HCT116 (cell line): Measurements from ENCODE around the gene MAPK10.

Experiments used
- ATF3 ChIP-seq: IDR thresholded peaks from 2 replicates; pipeline ENCODE4 v1.6.1; 2012
- CTCF ChIP-seq, 3 experiments: fragments of 200-600 bp in 1 of 3; sonication (generic) in 1 of 3; IDR thresholded peaks in 2 of 3; conservative IDR thresholded peaks in 1 of 3; 2 replicates each; pipeline ENCODE4 v1.5.1; 2012 to 2017; ENCODE audit warnings: low read depth in 2 of 3, low read length in 2 of 3, antibody characterized with exemption in 1 of 3, borderline replicate concordance in 1 of 3, control low read depth in 1 of 3, mild to moderate bottlenecking in 1 of 3, mixed read lengths in 1 of 3, mixed run types in 1 of 3, moderate library complexity in 1 of 3; ENCODE audit not compliant: insufficient read depth in 1 of 3
- EZH2 ChIP-seq: fragments of 200-600 bp; sonication (generic); IDR thresholded peaks from 2 replicates; pipeline ENCODE4 v1.6.1; 2017; ENCODE audit warnings: antibody characterized with exemption, mixed run types
- POLR2A ChIP-seq: IDR thresholded peaks from 2 replicates; pipeline ENCODE4 v1.7.0; 2011; ENCODE audit warnings: borderline replicate concordance; ENCODE audit not compliant: insufficient read depth, insufficient read length; ENCODE audit errors: extremely low read depth
- POLR2AphosphoS5 ChIP-seq: IDR thresholded peaks from 2 replicates; pipeline ENCODE4 v1.6.1; 2011; ENCODE audit warnings: mild to moderate bottlenecking, low read depth, low read length, moderate library complexity

DNA sequence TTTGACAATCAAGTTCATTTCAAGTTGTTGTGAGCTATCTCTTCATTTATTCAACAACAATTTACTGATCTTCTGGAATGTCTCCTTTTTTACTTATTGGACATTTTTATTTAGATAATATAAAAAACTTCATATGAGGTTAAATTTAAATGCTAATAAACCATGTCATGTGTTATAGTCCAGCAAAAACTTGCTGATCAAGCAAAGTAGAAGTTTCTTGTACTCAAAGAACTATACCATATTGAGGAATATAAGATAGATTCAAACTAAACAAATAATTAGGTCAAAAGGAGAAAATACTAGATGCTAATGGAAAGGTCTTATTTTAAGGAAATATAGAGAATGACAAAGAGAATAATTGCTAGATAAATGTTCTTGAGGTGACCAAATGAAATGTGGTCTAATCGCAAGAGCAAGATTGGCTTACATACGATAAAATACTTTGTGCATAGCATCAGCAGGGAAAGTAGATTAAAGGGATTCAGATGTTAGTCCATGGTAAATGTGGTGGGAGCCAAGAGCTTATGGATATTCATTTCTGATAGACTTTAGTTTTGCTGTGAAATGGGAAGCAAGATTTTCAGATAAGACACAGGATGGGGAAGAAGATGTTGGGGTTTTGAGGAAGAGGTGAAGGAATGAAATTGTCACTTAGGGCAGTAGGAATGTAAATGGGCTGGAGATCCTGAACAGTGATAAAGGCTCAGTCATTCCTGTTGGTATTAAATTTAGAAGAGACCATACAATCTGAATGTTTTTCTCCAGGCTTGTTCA, 229.5 kb downstream of the MAPK10 start:
- TF ChIP-seq POLR2A, result no peak
- no peak for TF ChIP-seq POLR2AphosphoS5
- no peak for TF ChIP-seq EZH2
- no peak for TF ChIP-seq CTCF (IDR thresholded peaks at IDR 0.05 in 2 of 3, conservative IDR thresholded peaks at IDR 0.05 in 1 of 3; ENCODE audit: borderline replicate concordance in 1 of 3, insufficient read depth in 1 of 3, low read depth in 2 of 3, low read length in 2 of 3)
- no peak for TF ChIP-seq ATF3
